Fibroblast of the aortic adventitia (primary cell): ENCODE data around the gene GNPTAB. TPM values are rescaled to one million over a fixed set of nuclear protein-coding genes. Genes with fewer than 3 reads are reported as not detected.

Experiments used
- DNase-seq: peaks from one replicate; pipeline ENCODE4 v3.0.0-alpha.2; 2010; ENCODE audit warnings: low read depth
- H3K4me3 ChIP-seq: 2 replicates; pipeline ENCODE4 v1.5.1; 2011; ENCODE audit warnings: low read depth, mild to moderate bottlenecking, control low read depth, low read length, moderate library complexity
- CTCF ChIP-seq: IDR thresholded peaks from 2 replicates; pipeline ENCODE4 v1.5.1; 2011; ENCODE audit warnings: mild to moderate bottlenecking, low read length, control low read depth, inconsistent platforms; ENCODE audit not compliant: insufficient read depth
- total RNA-seq: library from RNA; depleted of rRNA; stranded (reverse); fragments of >200 nt; gene quantifications from 2 replicates; pipeline ENCODE4 v1.2.3, GENCODE V29; 2012; ENCODE audit warnings: low replicate concordance

Gene GNPTAB
- total RNA-seq, 1 donor = 31.5 TPM

- DNase-seq = peak; percentile 24
- TF ChIP-seq CTCF = no peak
- no peak overlapping the region for H3K4me3 ChIP-seq
Measured at GRCh38 chr12:101764051-101764792, 66.5 kb downstream of the GNPTAB start.

GRCh38 chr12:101763246-101763931 is 67.4 kb downstream of the GNPTAB start:
- TF ChIP-seq CTCF = no peak

GRCh38 chr12:101761781-101762180 is 69.0 kb downstream of the GNPTAB start:
- TF ChIP-seq CTCF = no peak
- no peak overlapping the region for H3K4me3 ChIP-seq
- no peak for DNase-seq

More at GRCh38 chr12:101763246-101763931, 67.4 kb downstream of the GNPTAB start:
- no peak overlapping the region for H3K4me3 ChIP-seq
- DNase-seq = no peak

GRCh38 chr12:101761350-101761749 is 69.4 kb downstream of the GNPTAB start:
- no peak for DNase-seq
- no peak for TF ChIP-seq CTCF
- H3K4me3 ChIP-seq = no peak overlapping the region

- H3K4me3 ChIP-seq = no peak overlapping the region
- peak; percentile 85 for TF ChIP-seq CTCF
- peak; percentile 47 for DNase-seq
Measured at GRCh38 chr12:101759396-101760047, 71.2 kb downstream of the GNPTAB start.

- H3K4me3 ChIP-seq = no peak overlapping the region
- TF ChIP-seq CTCF = no peak
- no peak for DNase-seq
Measured at GRCh38 chr12:101750152-101750551, 80.6 kb downstream of the GNPTAB start.
